ENCODE results near the gene PPFIBP2.
A peak's percentile ranks its signal among the peaks of the same experiment; 100 is the strongest.

PPFIBP2 gene

GRCh38 chr11:7548659-7549274 lies 35.0 kb downstream of the PPFIBP2 start:
- no peaks in the 10 kb centered on the region for H3K4me1 ChIP-seq (ENCODE audit: control insufficient read depth, insufficient read depth, low read length)

GRCh38 chr11:7549681-7550080 lies 35.9 kb downstream of the PPFIBP2 start:
- CTCF ChIA-PET = interaction anchor here (0.5 to 2.0 kb wide), 7 partner anchors 10 to 794 kb away, joined by 3 to 14 read pairs (median 4); no protein-coding TSS in a partner anchor
- no peak overlapping the region for H3K4me3 ChIP-seq (ENCODE audit: low read depth, low read length)
- POLR2A ChIA-PET = no interaction called here
- no peak overlapping the region for H3K27ac ChIP-seq (ENCODE audit: extremely low read depth, low read depth, low read length)
- H3K36me3 ChIP-seq (ENCODE audit: control insufficient read depth in 2 of 2, insufficient read depth in 1 of 2, low read length in 2 of 2) = no peaks in the 10 kb centered on the region
- no peaks in the 10 kb centered on the region for H3K9me3 ChIP-seq (ENCODE audit: control insufficient read depth, insufficient read depth, low read depth, low read length)
- no peak for TF ChIP-seq ZSCAN4 (tag by site-specific recombination; IDR thresholded peaks at IDR 0.05)
- TF ChIP-seq SCRT1 (tag by site-specific recombination; IDR thresholded peaks at IDR 0.05; ENCODE audit: borderline replicate concordance) = no peak
- TF ChIP-seq ZFP3 (tag by site-specific recombination; IDR thresholded peaks at IDR 0.05; ENCODE audit: low read depth) = no peak
- TF ChIP-seq YY2 (tag by site-specific recombination; IDR thresholded peaks at IDR 0.05) = no peak
- no peak for TF ChIP-seq ZNF423 (tag by site-specific recombination; IDR thresholded peaks at IDR 0.05)
- no peak for TF ChIP-seq ZBTB1 (tag by site-specific recombination; IDR thresholded peaks at IDR 0.05)
- no peaks in the 10 kb centered on the region for H3K4me1 ChIP-seq (ENCODE audit: control insufficient read depth, insufficient read depth, low read length)

More at GRCh38 chr11:7548659-7549274, 35.0 kb downstream of the PPFIBP2 start:
- no peak overlapping the region for H3K4me3 ChIP-seq (ENCODE audit: low read depth, low read length)
- TF ChIP-seq ZNF645 (tag by site-specific recombination; IDR thresholded peaks at IDR 0.05) (no peak), CTCF (tag by site-specific recombination; IDR thresholded peaks at IDR 0.05) (0 out of 2 replicates have a peak, but pooled peaks have one; percentile 16)
- CTCF ChIA-PET = interaction anchor here (0.6 to 2.0 kb wide), 8 partner anchors 9 to 138 kb away, joined by 3 to 14 read pairs (median 4); no protein-coding TSS in a partner anchor
- no peaks in the 10 kb centered on the region for H3K36me3 ChIP-seq (ENCODE audit: control insufficient read depth in 2 of 2, insufficient read depth in 1 of 2, low read length in 2 of 2)
- no peaks in the 10 kb centered on the region for H3K9me3 ChIP-seq (ENCODE audit: control insufficient read depth, insufficient read depth, low read depth, low read length)
- POLR2A ChIA-PET = no interaction called here
- no peak overlapping the region for H3K27ac ChIP-seq (ENCODE audit: extremely low read depth, low read depth, low read length)

- no peaks in the 10 kb centered on the region for H3K4me1 ChIP-seq (ENCODE audit: control insufficient read depth, insufficient read depth, low read length)
- H3K27ac ChIP-seq (ENCODE audit: extremely low read depth, low read depth, low read length) = no peak overlapping the region
- ChIA-PET POLR2A (no interaction called here), CTCF (interaction anchor here (0.9 to 1.6 kb wide), 5 partner anchors 20 to 453 kb away, joined by 3 to 6 read pairs (median 4); no protein-coding TSS in a partner anchor)
- no peak overlapping the region for H3K4me3 ChIP-seq (ENCODE audit: low read depth, low read length)
- H3K36me3 ChIP-seq (ENCODE audit: control insufficient read depth in 2 of 2, insufficient read depth in 1 of 2, low read length in 2 of 2) = no peaks in the 10 kb centered on the region
- H3K9me3 ChIP-seq (ENCODE audit: control insufficient read depth, insufficient read depth, low read depth, low read length) = no peaks in the 10 kb centered on the region
- TF ChIP-seq PRDM4 (tag by site-specific recombination; IDR thresholded peaks at IDR 0.05) (no peak), ZBTB7A (tag by site-specific recombination; IDR thresholded peaks at IDR 0.05; ENCODE audit: low read depth) (no peak), ZSCAN4 (tag by site-specific recombination; IDR thresholded peaks at IDR 0.05) (no peak), ZNF184 (tag by site-specific recombination; IDR thresholded peaks at IDR 0.05) (no peak), ZNF449 (tag by site-specific recombination; IDR thresholded peaks at IDR 0.05) (no peak), KLF16 (tag by site-specific recombination; IDR thresholded peaks at IDR 0.05) (no peak), ZNF26 (tag by site-specific recombination; IDR thresholded peaks at IDR 0.05) (no peak), ZNF544 (tag by site-specific recombination; IDR thresholded peaks at IDR 0.05) (no peak), SP7 (tag by site-specific recombination; IDR thresholded peaks at IDR 0.05) (no peak), ATF2 (tag by site-specific recombination; IDR thresholded peaks at IDR 0.05; ENCODE audit: low read depth) (no peak)
These were observed 37.8 kb downstream of the PPFIBP2 start for GRCh38 chr11:7551571-7551970.

Data from HEK293 (cell line).